ENCODE measurements around the gene UVRAG.

The UVRAG gene

GRCh38 chr11:76119779-76120178, 304.8 kb downstream of the UVRAG start:
- no peak for DNase-seq (ENCODE audit: low spot score)

- DNase-seq (ENCODE audit: low spot score): no peak
These were observed 305.6 kb downstream of the UVRAG start for GRCh38 chr11:76120513-76121101.

GRCh38 chr11:76123248-76123647, 308.2 kb downstream of the UVRAG start:
- no peak for DNase-seq (ENCODE audit: low spot score)

DNA sequence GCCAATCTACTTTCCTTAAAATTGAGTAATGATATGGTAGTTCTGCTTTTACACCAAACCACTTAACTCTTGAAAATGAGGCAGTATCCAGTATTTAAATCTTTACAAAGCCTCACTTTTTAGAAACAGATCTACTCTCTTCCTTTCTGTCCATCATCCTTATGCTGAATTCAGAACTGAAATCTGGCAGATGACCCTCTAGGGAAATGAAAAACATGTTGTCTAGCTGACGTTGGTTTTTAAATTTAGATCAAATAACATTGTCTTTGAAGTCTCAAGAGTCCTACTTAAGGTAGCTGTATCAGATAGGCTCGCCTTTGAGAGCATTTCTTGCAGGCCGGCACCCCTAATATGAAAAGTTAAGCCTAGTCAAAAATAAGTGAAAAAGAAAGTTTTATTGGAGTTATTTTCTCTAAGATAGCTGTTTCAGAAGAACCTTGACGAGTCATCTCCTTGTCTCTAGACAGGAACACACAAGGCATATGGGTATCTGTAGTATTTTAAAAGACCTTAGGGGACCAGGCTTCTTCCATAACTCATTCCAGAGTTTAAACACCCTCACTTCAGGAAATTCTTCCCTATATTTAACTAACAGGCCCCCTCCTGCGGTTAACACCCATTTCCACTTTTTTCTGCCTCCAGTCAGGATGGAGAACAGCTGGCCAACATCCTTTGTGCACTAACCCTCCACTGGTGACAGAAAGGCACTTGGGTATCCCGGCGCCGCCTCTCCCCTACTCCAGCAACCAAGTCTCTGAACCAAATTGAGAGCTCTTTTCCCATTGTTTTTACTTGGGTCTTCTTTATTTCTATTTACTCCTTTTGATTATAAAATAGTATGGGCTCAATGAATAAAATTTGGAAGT, 310.1 kb downstream of the UVRAG start:
- DNase-seq (ENCODE audit: low spot score): no peak

- no peak for DNase-seq (ENCODE audit: low spot score)
These were observed 314.7 kb downstream of the UVRAG start for GRCh38 chr11:76129729-76130128.

- DNase-seq (ENCODE audit: low spot score): no peak
These were observed 316.1 kb downstream of the UVRAG start for GRCh38 chr11:76131142-76131541.

- DNase-seq (ENCODE audit: low spot score): no peak
These were observed 316.9 kb downstream of the UVRAG start for GRCh38 chr11:76131671-76132631.

DNA sequence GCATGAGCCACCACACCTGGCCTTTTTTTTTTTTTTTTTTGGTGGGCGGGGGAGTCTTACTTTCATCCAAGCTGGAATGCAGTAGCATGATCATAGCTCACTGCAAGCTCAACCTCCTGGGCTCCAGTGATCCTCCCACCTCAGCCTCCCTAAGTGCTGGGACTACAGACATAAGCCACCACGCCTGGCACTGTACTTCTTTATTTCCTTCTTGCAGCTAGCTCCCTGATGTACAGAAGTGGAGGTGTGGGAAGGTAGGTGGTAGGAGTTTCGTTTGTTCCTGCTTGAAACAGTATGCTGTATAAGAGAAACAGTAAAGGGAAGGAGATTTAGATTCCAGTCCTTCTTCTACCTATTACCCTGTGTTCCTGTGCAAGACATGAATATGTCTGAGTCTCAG, 319.2 kb downstream of the UVRAG start:
- DNase-seq (ENCODE audit: low spot score): no peak

- no peak for DNase-seq (ENCODE audit: low spot score)
These were observed 320.5 kb downstream of the UVRAG start for GRCh38 chr11:76135491-76135890.

DNA sequence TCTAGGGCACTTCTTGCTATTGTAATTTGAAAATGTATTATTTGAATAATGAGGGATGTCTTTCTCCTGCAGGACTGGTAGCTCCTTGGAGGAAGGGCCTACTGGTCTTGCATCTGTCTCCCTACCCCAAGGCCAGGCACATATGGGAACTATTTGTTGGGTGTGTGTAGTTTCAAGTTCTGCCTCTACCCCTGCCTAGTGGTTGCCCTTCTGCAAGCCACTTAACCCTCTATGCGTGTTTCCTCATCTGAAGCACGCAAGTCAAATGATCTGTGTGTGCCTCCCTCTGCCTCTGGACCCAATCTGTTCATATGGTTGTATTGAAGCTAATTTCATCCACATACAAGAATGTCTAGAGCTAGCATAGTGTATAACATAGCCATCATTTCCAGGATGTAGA, 324.3 kb downstream of the UVRAG start:
- DNase-seq (ENCODE audit: low spot score): no peak

GRCh38 chr11:76140912-76141574, 326.0 kb downstream of the UVRAG start:
- DNase-seq (ENCODE audit: low spot score): no peak

- DNase-seq (ENCODE audit: low spot score): no peak
These were observed 327.0 kb downstream of the UVRAG start for GRCh38 chr11:76141901-76142588.

DNA sequence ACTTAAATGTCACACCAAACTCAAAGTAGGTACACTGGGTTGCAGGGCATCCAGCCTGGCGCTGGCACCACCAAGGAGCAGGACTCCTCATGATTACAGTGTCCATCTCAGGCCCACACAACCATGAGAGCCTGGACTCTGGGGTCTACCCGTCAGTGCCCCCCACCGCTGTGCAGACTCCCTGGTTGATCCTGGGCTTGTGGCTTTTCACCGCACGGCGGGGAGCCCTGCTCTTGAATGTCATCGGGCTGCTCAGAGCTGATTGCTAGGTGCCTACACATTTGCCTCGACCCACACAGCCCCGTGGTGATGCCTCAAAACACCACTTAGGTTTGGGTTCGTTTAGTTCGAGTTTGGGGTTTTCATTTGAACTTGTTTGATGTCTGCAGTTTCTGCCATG, 328.3 kb downstream of the UVRAG start:
- DNase-seq (ENCODE audit: low spot score): no peak

- DNase-seq (ENCODE audit: low spot score): no peak
These were observed 332.2 kb downstream of the UVRAG start for GRCh38 chr11:76147106-76147740.

DNA sequence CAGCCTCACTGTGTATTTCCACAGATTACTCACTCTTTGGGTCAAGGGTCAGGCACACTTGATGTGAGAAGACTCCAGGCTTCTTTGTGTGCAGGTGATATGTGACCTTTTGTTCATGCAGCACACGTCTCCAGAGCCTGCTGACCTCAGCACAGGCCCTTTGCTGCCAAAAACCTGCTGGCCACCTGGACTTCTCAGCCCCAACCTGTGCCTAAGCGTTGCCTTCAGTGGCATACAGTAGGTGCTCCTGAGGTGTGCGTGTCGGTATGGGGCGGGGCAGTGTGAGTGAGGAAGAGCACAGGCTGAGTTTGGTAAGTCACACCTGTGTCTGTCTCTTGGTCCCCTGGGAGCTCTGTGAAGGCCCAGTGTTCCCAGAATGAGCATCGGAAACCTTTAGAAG, 333.2 kb downstream of the UVRAG start:
- DNase-seq (ENCODE audit: low spot score): no peak

DNA sequence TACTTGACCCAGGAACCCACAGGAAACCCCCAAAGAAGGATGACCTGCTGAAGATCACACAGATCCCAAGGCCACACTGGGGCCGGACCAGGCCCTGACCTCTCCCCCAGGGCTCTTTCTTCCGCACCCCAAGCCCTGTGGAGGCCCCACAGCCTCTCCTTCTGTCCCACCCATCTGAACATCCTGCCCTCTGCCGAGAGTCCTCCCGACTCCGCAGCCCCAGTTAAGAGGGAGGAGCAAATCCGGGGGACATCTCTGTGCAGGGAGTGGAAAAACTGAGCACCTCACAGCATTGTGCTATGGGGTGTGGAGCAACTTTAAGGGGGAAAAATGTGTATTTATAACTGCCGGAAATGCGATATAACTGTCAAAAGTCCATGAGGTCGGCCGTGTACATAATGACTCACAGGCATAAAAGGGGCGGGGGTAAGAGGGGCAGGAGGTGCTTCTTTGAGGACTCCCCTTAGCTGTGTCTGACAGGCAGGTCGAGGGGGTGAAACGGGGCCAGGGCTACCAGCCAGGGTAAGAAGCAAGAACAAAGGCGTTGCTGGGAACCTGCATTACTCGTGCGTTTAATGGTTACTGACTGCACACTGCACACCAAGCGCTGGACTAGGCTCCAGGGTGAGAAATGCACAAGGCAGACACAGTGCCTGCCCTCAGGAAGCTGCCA, 334.1 kb downstream of the UVRAG start:
- no peak for DNase-seq (ENCODE audit: low spot score)

DNA sequence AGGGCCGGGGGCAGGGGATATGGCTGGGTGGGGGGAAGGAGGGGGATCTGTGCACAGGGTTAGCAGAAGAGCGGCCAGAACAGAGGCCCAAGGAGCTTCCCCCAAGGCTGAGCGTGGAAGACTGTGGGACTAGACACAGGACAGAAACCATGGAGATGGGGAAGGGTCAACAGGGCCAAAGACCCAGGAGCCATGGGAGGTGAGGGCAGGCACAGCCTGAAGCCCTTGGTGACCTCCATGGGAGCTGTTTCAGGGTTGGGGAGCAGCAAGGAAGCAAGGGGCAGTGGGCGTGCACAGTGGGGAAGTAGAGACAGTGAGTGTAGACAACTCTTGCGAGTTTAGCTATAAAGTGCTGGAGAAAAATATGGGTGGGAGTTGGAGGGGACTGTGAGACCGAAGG, 334.7 kb downstream of the UVRAG start:
- no peak for DNase-seq (ENCODE audit: low spot score)

DNA sequence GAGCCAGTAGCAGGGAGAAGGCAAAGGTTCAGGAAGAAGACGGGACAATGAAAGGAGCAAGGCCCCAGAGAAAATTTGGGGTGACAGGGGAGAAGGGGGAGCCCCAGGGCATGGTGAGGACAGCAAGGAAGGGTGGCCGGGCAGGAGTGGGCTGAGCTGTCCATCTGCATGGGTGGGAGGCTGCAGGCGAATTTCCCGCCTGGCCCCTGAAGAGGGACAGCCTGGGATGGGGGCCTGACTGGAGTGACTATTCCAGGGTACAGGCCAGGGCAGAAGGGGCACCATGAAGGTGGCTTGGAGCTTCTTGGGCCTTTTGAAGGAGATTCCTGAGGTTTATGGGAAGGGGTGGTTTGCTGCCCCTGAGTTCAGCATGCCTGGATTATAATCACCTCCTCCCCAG, 335.1 kb downstream of the UVRAG start:
- DNase-seq (ENCODE audit: low spot score): no peak

DNA sequence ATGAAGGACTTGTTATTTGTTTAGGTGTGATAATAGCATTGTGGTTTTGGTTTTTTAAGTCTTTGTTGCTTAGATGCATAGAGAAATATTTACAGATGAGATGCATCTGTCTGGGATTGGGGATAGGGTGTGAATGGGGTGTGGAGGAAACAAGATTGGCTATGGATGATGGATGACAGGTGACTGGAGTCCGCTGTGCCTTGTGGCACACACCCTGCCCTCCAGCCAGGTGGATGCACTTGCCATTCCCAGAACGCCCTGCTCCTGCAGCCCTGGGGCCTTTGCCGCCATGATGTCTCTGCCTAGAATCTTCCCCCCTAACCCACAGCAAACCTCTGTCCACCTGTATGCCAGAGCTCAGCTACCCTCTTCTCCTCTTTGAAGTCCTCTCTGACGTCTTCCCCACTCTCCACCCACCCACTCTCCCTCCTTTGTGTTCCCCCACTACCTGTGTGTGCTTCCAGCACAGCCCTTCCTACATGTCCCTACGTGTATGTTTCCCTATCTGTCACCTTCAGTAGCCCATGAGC, 336.6 kb downstream of the UVRAG start:
- DNase-seq (ENCODE audit: low spot score): no peak

DNA sequence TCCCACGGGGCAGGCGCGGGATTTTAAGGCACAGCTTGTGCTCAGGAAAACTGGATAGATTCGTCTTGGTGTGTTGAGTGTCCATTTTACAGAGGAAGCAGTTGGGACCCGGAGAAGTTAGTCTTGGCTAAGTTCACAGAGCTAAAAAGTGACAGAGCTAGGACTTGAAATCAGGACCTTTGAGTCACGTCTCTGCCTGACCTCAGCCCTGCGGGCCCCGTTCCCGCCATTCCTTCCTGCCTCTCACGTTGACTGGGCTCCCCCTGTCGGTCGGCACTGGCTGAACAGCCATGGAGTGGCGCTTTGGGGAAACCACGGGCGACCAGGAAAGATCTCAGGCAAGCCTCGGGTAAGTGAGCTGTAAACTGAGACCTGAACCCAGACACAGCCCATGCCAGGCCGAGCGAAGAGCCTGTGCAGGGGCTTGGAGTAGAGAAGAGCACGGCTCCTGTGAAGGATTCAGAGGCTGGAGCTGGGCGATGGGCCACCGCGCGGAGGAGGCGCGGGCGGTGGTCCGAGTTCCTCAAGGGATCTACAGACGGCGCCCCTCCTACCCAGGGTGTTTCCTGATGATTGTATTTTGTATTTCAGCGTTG, 337.2 kb downstream of the UVRAG start:
- DNase-seq (ENCODE audit: low spot score): peak; percentile 90

Data from hepatic stellate cell (primary cell).